GM21528 (cell line): ENCODE results near the gene MFRP.

ENCODE experiments used
- ATAC-seq: cut with Tn5 transposase; IDR thresholded peaks from one replicate; pipeline ENCODE4 v1.9.1; 2021; ENCODE audit warnings: mild to moderate bottlenecking, moderate library complexity; ENCODE audit not compliant: unreplicated experiment, low FRiP score

MFRP gene

GRCh38 chr11:119373059-119373920 lies 26.8 kb upstream of the MFRP start:
- ATAC-seq: no peak

GRCh38 chr11:119372260-119373058 lies 26.0 kb upstream of the MFRP start:
- ATAC-seq: no peak

- ATAC-seq: no peak
These were observed 25.3 kb upstream of the MFRP start for GRCh38 chr11:119371778-119372182.

DNA sequence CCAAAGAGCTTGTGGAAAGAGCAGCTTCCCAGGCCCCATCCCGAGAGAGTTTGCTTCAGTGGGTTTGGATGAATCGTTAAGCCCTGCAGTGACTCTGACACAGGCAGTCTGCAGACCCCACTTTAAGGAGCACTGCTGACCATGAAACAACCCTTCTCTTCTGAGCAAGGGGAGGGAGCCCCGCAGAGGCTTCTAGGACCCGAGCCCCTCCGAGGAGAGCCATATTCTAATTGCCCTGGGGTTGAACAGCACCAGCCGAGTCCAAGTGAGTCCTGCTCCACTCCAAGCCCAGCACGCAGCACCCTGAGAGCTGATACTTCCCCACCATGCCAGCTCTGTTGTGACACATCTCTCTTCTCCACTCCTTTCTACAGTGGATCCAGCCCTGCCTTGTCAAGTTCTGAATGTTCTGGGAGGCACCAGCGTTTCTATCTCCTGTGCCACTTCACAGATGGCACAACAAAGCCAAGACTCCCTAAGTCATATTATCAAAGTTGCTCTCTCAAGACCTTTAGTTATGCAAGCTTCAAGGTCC lies 24.6 kb upstream of the MFRP start:
- ATAC-seq: no peak

DNA sequence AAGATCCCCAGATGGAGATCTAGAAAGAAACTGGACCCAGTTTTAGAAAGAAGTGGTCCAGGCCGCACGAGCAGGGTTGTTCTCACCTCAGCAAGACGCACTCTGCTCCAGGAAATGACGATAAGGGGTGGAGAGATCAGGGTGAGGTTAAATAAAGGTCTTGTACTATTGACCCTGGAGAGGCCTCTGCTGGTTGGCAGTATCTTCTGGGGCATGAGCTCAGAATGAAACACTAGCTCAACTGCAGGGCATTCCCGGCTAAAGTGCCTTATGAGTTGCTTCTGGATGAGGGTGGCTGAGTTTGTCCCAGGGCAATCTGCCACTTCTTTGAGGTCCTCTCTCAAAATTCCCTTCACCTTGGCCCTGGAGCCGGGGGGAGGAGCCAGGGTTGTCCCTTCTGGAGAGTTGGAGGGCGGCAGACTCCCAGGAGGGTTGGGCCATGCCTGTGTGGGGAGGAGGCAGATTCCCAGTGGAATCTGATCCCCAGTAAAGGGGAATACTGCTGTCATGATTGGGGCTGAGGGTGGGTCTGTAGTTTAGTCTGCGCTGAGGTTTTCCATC lies 24.1 kb upstream of the MFRP start:
- ATAC-seq: no peak

- ATAC-seq: no peak
These were observed 22.8 kb upstream of the MFRP start for GRCh38 chr11:119369132-119369925.

DNA sequence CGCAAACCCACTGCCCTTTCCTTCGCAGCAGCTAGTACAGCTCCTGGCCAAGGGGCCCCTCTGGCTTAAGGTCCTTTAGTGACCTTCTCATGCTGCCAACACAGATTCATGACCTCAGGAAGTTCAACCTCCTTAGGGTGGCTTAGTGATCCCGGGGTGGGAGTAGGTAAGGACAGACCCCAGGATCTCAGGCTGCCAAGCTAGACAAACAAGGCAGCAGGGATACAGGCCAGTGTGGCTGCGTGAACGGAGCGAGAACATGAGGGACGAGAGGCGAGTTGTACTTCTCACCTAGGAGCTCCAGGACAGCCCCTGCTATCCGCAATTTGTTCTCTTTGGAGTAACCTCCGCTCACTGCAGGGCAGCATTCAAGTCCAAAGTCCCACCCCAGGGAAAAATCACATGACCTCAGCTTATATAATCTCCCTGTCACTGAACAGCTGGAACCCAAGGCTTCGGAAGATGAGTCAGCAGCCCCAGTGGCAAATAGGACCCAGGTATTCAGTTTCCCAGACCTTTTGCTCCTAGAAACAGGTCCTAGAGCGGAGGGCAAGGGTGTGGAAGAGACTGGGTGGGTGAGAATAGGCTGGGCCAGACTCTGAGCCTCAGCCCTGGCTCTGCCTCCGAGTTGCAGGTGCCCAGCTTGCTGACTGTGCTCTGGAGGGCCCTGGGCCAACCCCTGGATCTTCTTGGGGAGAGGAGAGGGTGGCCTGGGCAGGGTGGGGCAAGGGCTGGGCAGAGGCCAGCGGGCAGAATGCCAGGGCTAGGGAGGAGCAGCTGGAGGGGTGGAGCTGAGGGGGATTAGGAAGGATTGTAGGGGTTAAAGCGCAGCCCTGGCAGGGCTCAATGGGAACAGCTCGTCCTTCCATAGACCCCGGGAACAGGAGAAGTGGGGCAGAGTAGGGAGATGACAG lies 21.9 kb upstream of the MFRP start:
- no peak for ATAC-seq

DNA sequence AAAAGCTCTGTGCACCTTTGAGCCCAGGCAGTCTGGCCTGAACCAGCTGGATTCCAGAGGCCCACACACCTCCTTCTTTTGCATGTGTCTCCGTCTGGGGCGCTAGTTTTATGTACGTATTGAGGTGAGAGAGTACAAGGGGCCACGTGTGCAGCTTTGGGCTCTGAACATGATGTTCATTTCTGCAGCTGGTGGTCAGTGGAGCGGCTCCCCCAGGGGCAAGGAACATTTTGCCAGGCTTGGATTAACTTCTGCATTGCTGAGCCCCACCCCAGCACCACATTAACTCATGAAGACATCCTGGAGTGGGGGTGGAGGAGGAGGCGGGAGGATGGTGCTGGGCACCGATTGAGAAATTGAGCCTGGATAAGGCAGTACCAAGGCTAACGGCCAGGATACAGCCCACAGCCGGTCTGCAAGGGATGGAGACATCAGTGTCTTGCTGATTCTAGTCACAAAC lies 21.2 kb upstream of the MFRP start:
- no peak for ATAC-seq

DNA sequence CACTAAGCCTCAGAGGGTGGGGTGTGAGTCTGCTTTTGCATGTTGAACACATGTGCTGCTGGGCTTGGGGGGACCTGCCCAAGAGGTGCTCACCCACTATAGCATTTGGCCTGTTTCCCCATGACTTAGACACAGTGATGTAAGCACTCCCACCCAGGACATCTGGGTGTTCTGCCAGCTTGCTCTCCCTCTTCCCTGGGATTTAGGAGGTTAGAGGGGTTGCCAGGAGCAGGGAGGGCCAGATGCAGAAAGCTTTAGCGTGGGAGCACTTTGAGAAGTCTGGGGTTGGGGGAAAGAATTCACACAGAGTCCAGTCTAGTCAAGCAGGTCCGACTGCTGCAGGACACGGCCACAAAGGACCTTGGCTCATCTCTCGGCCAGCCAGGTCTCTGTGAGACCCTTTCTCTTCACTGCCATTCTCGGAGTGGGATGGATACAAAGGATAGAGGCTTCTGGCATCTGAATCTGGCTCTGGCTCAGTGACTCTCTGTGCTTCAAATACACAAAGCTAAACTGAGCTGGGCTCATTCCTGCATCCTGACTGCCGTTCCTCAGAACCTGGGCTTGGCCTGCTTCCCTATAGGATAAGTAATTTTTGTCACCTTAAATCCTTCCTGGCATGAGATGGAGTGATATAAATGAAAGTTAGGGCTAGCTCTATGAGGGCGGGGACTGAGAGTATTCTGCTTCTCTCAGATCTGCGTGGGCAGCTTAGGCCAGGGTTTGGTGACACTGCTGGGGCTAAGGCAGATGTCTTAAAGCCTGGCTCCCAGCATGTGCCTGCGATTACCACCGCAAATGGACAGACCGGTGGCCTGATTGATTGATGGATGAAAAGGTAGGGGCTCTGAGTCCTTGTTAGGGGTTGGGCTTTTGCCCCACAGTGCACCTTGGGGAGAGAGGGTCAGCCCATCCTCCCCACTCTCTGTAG lies 20.4 kb upstream of the MFRP start:
- no peak for ATAC-seq

GRCh38 chr11:119365071-119365591 lies 18.6 kb upstream of the MFRP start:
- ATAC-seq: no peak

DNA sequence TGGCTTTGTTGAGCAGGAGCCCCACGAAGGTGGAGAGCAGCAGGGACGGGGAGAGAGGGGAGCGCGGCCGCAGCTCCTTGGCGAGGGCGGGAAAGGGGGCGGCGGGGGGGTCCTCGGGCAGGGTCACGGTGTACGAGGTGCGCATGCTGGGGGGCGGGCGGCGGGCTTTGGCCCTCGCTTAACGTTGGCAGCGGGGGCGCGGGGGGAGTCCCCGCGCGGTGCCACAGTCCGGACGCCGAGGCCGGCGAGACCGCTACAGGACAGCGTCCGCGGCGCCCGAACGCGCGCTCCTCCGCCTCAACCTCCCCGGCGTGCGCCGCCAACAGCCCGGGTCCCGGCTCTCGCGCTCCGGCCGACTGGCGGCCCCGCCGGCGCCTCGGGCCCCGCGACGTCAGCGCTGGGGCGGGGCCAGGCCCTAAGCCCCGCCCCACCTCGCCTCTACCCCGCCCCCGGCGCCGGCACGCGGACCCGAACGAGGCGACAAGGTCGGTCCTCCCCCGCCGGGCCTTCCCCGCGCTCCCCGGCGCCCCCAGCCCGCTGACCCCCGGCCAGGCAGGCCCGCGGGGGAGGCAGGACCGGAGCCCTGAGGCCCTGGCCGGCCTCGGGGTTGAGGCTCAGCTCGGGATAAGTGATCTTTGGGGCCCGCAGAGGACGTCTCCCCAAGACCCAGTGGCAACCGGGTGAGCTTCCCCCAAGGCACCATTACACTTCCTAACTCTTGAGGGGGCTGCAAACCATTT lies 17.5 kb upstream of the MFRP start:
- no peak for ATAC-seq

- no peak for ATAC-seq
These were observed 16.8 kb upstream of the MFRP start for GRCh38 chr11:119363081-119363850.

GRCh38 chr11:119362741-119363080 lies 16.2 kb upstream of the MFRP start:
- no peak for ATAC-seq

- no peak for ATAC-seq
These were observed 15.6 kb upstream of the MFRP start for GRCh38 chr11:119361941-119362725.

- ATAC-seq: no peak
These were observed 14.7 kb upstream of the MFRP start for GRCh38 chr11:119361056-119361787.
